ENCODE data around the gene CPSF4.
A peak's percentile ranks its signal among the peaks of the same experiment; 100 is the strongest.

The CPSF4 gene

GRCh38 chr7:99398891-99399445 is 39.8 kb upstream of the CPSF4 start:
- H3K36me3 ChIP-seq (ENCODE audit: control insufficient read depth, insufficient read depth, low read length), result peaks cover 17% of the 10 kb centered on the region
- H3K4me1 ChIP-seq (ENCODE audit: control insufficient read depth, insufficient read depth, low read length), result no peaks in the 10 kb centered on the region
- H3K27me3 ChIP-seq (ENCODE audit: control insufficient read depth, insufficient read depth, low read length), result no peaks in the 10 kb centered on the region
- H3K9ac ChIP-seq (ENCODE audit: low read length), result no peak overlapping the region
- H3K9me3 ChIP-seq (ENCODE audit: control insufficient read depth, low read length), result no peaks in the 10 kb centered on the region
- no peak overlapping the region for H3K4me3 ChIP-seq (ENCODE audit: low read length)

GRCh38 chr7:99399597-99399996 is 39.1 kb upstream of the CPSF4 start:
- H3K27me3 ChIP-seq (ENCODE audit: control insufficient read depth, insufficient read depth, low read length), result no peaks in the 10 kb centered on the region
- H3K9ac ChIP-seq (ENCODE audit: low read length), result no peak overlapping the region
- no peaks in the 10 kb centered on the region for H3K9me3 ChIP-seq (ENCODE audit: control insufficient read depth, low read length)
- H3K4me3 ChIP-seq (ENCODE audit: low read length), result no peak overlapping the region
- H3K4me1 ChIP-seq (ENCODE audit: control insufficient read depth, insufficient read depth, low read length), result no peaks in the 10 kb centered on the region
- peaks cover 17% of the 10 kb centered on the region for H3K36me3 ChIP-seq (ENCODE audit: control insufficient read depth, insufficient read depth, low read length)

- no peak overlapping the region for H3K4me3 ChIP-seq (ENCODE audit: low read length)
- H3K9me3 ChIP-seq (ENCODE audit: control insufficient read depth, low read length), result no peaks in the 10 kb centered on the region
- no peaks in the 10 kb centered on the region for H3K27me3 ChIP-seq (ENCODE audit: control insufficient read depth, insufficient read depth, low read length)
- peaks cover 8% of the 10 kb centered on the region for H3K36me3 ChIP-seq (ENCODE audit: control insufficient read depth, insufficient read depth, low read length)
- peaks cover 16% of the 10 kb centered on the region for H3K4me1 ChIP-seq (ENCODE audit: control insufficient read depth, insufficient read depth, low read length)
- no peak overlapping the region for H3K9ac ChIP-seq (ENCODE audit: low read length)
Observed at GRCh38 chr7:99402854-99403253, 35.9 kb upstream of the CPSF4 start.

- Histone ChIP-seq H3K9me3 (ENCODE audit: control insufficient read depth, low read length) (no peaks in the 10 kb centered on the region), H3K4me3 (ENCODE audit: low read length) (no peak overlapping the region), H3K36me3 (ENCODE audit: control insufficient read depth, insufficient read depth, low read length) (peaks cover 8% of the 10 kb centered on the region), H3K9ac (ENCODE audit: low read length) (no peak overlapping the region), H3K4me1 (ENCODE audit: control insufficient read depth, insufficient read depth, low read length) (peaks cover 17% of the 10 kb centered on the region), H3K27me3 (ENCODE audit: control insufficient read depth, insufficient read depth, low read length) (no peaks in the 10 kb centered on the region)
Observed at GRCh38 chr7:99403764-99404163, 35.0 kb upstream of the CPSF4 start.

GRCh38 chr7:99404235-99404976 is 34.3 kb upstream of the CPSF4 start:
- H3K27me3 ChIP-seq (ENCODE audit: control insufficient read depth, insufficient read depth, low read length), result no peaks in the 10 kb centered on the region
- H3K9me3 ChIP-seq (ENCODE audit: control insufficient read depth, low read length), result no peaks in the 10 kb centered on the region
- no peak overlapping the region for H3K4me3 ChIP-seq (ENCODE audit: low read length)
- peaks cover 8% of the 10 kb centered on the region for H3K36me3 ChIP-seq (ENCODE audit: control insufficient read depth, insufficient read depth, low read length)
- no peak overlapping the region for H3K9ac ChIP-seq (ENCODE audit: low read length)
- peaks cover 17% of the 10 kb centered on the region for H3K4me1 ChIP-seq (ENCODE audit: control insufficient read depth, insufficient read depth, low read length)

GRCh38 chr7:99404977-99405320 is 33.8 kb upstream of the CPSF4 start:
- Histone ChIP-seq H3K27me3 (ENCODE audit: control insufficient read depth, insufficient read depth, low read length) (no peaks in the 10 kb centered on the region), H3K36me3 (ENCODE audit: control insufficient read depth, insufficient read depth, low read length) (peaks cover 5% of the 10 kb centered on the region), H3K4me3 (ENCODE audit: low read length) (no peak overlapping the region), H3K9ac (ENCODE audit: low read length) (no peak overlapping the region), H3K4me1 (ENCODE audit: control insufficient read depth, insufficient read depth, low read length) (peaks cover 22% of the 10 kb centered on the region), H3K9me3 (ENCODE audit: control insufficient read depth, low read length) (no peaks in the 10 kb centered on the region)

GRCh38 chr7:99406557-99406956 is 32.2 kb upstream of the CPSF4 start:
- H3K4me1 ChIP-seq (ENCODE audit: control insufficient read depth, insufficient read depth, low read length), result peaks cover 24% of the 10 kb centered on the region

GRCh38 chr7:99407872-99408378 is 30.8 kb upstream of the CPSF4 start:
- peaks cover 24% of the 10 kb centered on the region for H3K4me1 ChIP-seq (ENCODE audit: control insufficient read depth, insufficient read depth, low read length)
- H3K36me3 ChIP-seq (ENCODE audit: control insufficient read depth, insufficient read depth, low read length), result no peaks in the 10 kb centered on the region
- H3K9ac ChIP-seq (ENCODE audit: low read length), result peak overlapping the region; percentile 93
- no peaks in the 10 kb centered on the region for H3K27me3 ChIP-seq (ENCODE audit: control insufficient read depth, insufficient read depth, low read length)
- H3K9me3 ChIP-seq (ENCODE audit: control insufficient read depth, low read length), result no peaks in the 10 kb centered on the region
- H3K4me3 ChIP-seq (ENCODE audit: low read length), result peak overlapping the region; percentile 97

More at GRCh38 chr7:99406557-99406956, 32.2 kb upstream of the CPSF4 start:
- Histone ChIP-seq H3K9me3 (ENCODE audit: control insufficient read depth, low read length) (no peaks in the 10 kb centered on the region), H3K36me3 (ENCODE audit: control insufficient read depth, insufficient read depth, low read length) (no peaks in the 10 kb centered on the region), H3K9ac (ENCODE audit: low read length) (peak overlapping the region; percentile 7), H3K4me3 (ENCODE audit: low read length) (no peak overlapping the region), H3K27me3 (ENCODE audit: control insufficient read depth, insufficient read depth, low read length) (no peaks in the 10 kb centered on the region)

- Histone ChIP-seq H3K36me3 (ENCODE audit: control insufficient read depth, insufficient read depth, low read length) (no peaks in the 10 kb centered on the region), H3K9me3 (ENCODE audit: control insufficient read depth, low read length) (no peaks in the 10 kb centered on the region), H3K4me3 (ENCODE audit: low read length) (peak within 1 kb of the TSS; percentile 97), H3K27me3 (ENCODE audit: control insufficient read depth, insufficient read depth, low read length) (no peaks in the 10 kb centered on the region), H3K4me1 (ENCODE audit: control insufficient read depth, insufficient read depth, low read length) (peaks cover 24% of the 10 kb centered on the region), H3K9ac (ENCODE audit: low read length) (peak within 1 kb of the TSS; percentile 93)
Observed at GRCh38 chr7:99408379-99409191, 30.2 kb upstream of the CPSF4 start, which contains the start of the genes BUD31 and PDAP1. Gene BUD31 (plus strand): TSS chr7:99408969. CDS start chr7:99411093, 2,124 bp downstream. Gene PDAP1 (minus strand): TSS chr7:99408597. CDS start chr7:99408548, 49 bp downstream.

GRCh38 chr7:99409192-99409572 is 29.6 kb upstream of the CPSF4 start:
- Histone ChIP-seq H3K9ac (ENCODE audit: low read length) (peak overlapping the region; percentile 93), H3K9me3 (ENCODE audit: control insufficient read depth, low read length) (no peaks in the 10 kb centered on the region), H3K4me1 (ENCODE audit: control insufficient read depth, insufficient read depth, low read length) (peaks cover 24% of the 10 kb centered on the region), H3K4me3 (ENCODE audit: low read length) (peak overlapping the region; percentile 97), H3K36me3 (ENCODE audit: control insufficient read depth, insufficient read depth, low read length) (no peaks in the 10 kb centered on the region), H3K27me3 (ENCODE audit: control insufficient read depth, insufficient read depth, low read length) (no peaks in the 10 kb centered on the region)

GRCh38 chr7:99409806-99410205 is 28.9 kb upstream of the CPSF4 start:
- no peaks in the 10 kb centered on the region for H3K27me3 ChIP-seq (ENCODE audit: control insufficient read depth, insufficient read depth, low read length)
- peaks cover 24% of the 10 kb centered on the region for H3K4me1 ChIP-seq (ENCODE audit: control insufficient read depth, insufficient read depth, low read length)
- H3K36me3 ChIP-seq (ENCODE audit: control insufficient read depth, insufficient read depth, low read length), result no peaks in the 10 kb centered on the region
- H3K4me3 ChIP-seq (ENCODE audit: low read length), result peak overlapping the region; percentile 97
- H3K9ac ChIP-seq (ENCODE audit: low read length), result peak overlapping the region; percentile 93
- no peaks in the 10 kb centered on the region for H3K9me3 ChIP-seq (ENCODE audit: control insufficient read depth, low read length)

- Histone ChIP-seq H3K9me3 (ENCODE audit: control insufficient read depth, low read length) (no peaks in the 10 kb centered on the region), H3K4me1 (ENCODE audit: control insufficient read depth, insufficient read depth, low read length) (peaks cover 24% of the 10 kb centered on the region), H3K36me3 (ENCODE audit: control insufficient read depth, insufficient read depth, low read length) (no peaks in the 10 kb centered on the region), H3K27me3 (ENCODE audit: control insufficient read depth, insufficient read depth, low read length) (no peaks in the 10 kb centered on the region), H3K9ac (ENCODE audit: low read length) (no peak overlapping the region), H3K4me3 (ENCODE audit: low read length) (no peak overlapping the region)
Observed at GRCh38 chr7:99410635-99411034, 28.1 kb upstream of the CPSF4 start.

All from mucosa of stomach (tissue), 1 donor.